ENCODE results near the gene TMEM43. TPM values are rescaled to one million over a fixed set of nuclear protein-coding genes. Genes with fewer than 3 reads are reported as not detected.

TMEM43 gene
- total RNA-seq, 1 experiment from 2014 or later = 32.4 TPM

DNA sequence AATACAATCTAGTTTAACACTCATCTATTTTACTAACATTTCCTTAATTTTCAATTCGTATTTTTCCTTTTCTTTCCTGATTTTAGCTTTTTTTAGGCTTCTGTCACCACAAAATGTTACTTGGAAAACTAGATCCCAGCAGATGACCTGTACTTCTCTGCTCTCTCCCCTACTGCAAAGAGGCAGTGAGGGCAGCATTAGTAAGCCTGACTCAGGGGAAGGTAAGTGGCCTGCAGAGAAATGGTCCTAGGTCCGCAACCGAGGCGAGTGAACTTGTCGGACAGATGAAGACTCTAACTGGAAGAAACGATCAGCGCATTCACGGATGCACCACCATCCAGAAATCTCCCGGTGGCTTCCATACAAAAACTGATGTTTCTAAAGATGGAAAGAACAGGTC is 20.4 kb downstream of the TMEM43 start:
- H3K9me2 ChIP-seq (ENCODE audit: insufficient read depth) = no peaks in the 10 kb centered on the region
- no peak for ATAC-seq
- H3K27me3 ChIP-seq (ENCODE audit: insufficient read depth, low read length) = no peaks in the 10 kb centered on the region
- peaks cover 0 to 4% of the 10 kb centered on the region in 2 experiments; a peak in 1 of 4 replicates for H3K36me3 ChIP-seq (ENCODE audit: control insufficient read depth in 1 of 2, insufficient read depth in 2 of 2, low read length in 2 of 2)
- H3K4me3 ChIP-seq (replicated peaks in 1 of 2; ENCODE audit: low read depth in 1 of 2, low read length in 2 of 2) = no peak overlapping the region
- H3K4me1 ChIP-seq (ENCODE audit: control insufficient read depth in 1 of 2, insufficient read depth in 2 of 2, low read length in 2 of 2) = peaks cover 25 to 30% of the 10 kb centered on the region in 2 experiments
- H2AFZ ChIP-seq (ENCODE audit: low read depth, low read length, poor library complexity, severe bottlenecking) = no peak overlapping the region
- intact Hi-C loops (cut with micrococcal nuclease) = no loop called here
- H3K9ac ChIP-seq (ENCODE audit: low read length) = peak overlapping the region; percentile 53; the same call in 1 of the 2 replicates
- RAD21 ChIA-PET (ENCODE audit: low non-redundant PET in 1 of 2, low total read pairs in 2 of 2, uncharacterized antibody in 2 of 2, unreplicated experiment in 2 of 2) = no interaction called here
- H3K79me2 ChIP-seq (ENCODE audit: insufficient read depth, low read length) = no peaks in the 10 kb centered on the region
- H3K9me3 ChIP-seq (ENCODE audit: control insufficient read depth in 1 of 2, insufficient read depth in 1 of 2, low read depth in 1 of 2, low read length in 2 of 2) = no peaks in the 10 kb centered on the region
- POLR2A ChIA-PET = interaction anchor here (1.3 to 1.8 kb wide), 2 partner anchors 20 to 33 kb away, joined by 5 to 8 read pairs; partner anchors contain the start of genes CHCHD4, LSM3, TMEM43 and XPC
- CTCF ChIA-PET = interaction anchor here (0.9 to 2.0 kb wide), 2 partner anchors 21 to 249 kb away, joined by 3 to 7 read pairs; partner anchors contain the start of genes CHCHD4 and TMEM43
- H3K27ac ChIP-seq (ENCODE audit: low read depth, low read length) = peak overlapping the region; percentile 61; the same call in 1 of the 2 replicates
- BruUV-seq (replicated peaks) = no TSS peak
- TF ChIP-seq ZNF274 (IDR thresholded peaks at IDR 0.05; ENCODE audit: low read depth, low read length) (no peak), TCF7L2 (IDR thresholded peaks at IDR 0.05; ENCODE audit: borderline replicate concordance, extremely low read depth, insufficient read depth, insufficient read length) (no peak), ZFX (IDR thresholded peaks at IDR 0.05) (no peak), CEBPB (IDR thresholded peaks at IDR 0.05; ENCODE audit: low read depth) (no peak), YY1 (IDR thresholded peaks at IDR 0.05; ENCODE audit: extremely low read depth, insufficient replicate concordance, low read depth, low read length) (no peak), SRF (IDR thresholded peaks at IDR 0.05; ENCODE audit: low read depth) (no peak), EZH2 (IDR thresholded peaks at IDR 0.05) (no peak), POLR2A (IDR thresholded peaks at IDR 0.05; ENCODE audit: borderline replicate concordance, extremely low read depth, insufficient read depth, insufficient read length) (no peak), SP1 (IDR thresholded peaks at IDR 0.05; ENCODE audit: low read depth) (no peak), EZH2phosphoT487 (IDR thresholded peaks at IDR 0.05; ENCODE audit: borderline replicate concordance) (no peak), POLR2AphosphoS5 (IDR thresholded peaks at IDR 0.05; ENCODE audit: low read depth, low read length) (no peak)
- TF ChIP-seq, protein P1, sequence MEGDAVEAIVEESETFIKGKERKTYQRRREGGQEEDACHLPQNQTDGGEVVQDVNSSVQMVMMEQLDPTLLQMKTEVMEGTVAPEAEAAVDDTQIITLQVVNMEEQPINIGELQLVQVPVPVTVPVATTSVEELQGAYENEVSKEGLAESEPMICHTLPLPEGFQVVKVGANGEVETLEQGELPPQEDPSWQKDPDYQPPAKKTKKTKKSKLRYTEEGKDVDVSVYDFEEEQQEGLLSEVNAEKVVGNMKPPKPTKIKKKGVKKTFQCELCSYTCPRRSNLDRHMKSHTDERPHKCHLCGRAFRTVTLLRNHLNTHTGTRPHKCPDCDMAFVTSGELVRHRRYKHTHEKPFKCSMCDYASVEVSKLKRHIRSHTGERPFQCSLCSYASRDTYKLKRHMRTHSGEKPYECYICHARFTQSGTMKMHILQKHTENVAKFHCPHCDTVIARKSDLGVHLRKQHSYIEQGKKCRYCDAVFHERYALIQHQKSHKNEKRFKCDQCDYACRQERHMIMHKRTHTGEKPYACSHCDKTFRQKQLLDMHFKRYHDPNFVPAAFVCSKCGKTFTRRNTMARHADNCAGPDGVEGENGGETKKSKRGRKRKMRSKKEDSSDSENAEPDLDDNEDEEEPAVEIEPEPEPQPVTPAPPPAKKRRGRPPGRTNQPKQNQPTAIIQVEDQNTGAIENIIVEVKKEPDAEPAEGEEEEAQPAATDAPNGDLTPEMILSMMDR (IDR thresholded peaks at IDR 0.05 in 2 of 3, conservative IDR thresholded peaks at IDR 0.05 in 1 of 3; ENCODE audit: borderline replicate concordance in 1 of 3, insufficient read depth in 1 of 3, low read depth in 2 of 3, low read length in 2 of 3) = no peak
- TF ChIP-seq, protein P2, sequence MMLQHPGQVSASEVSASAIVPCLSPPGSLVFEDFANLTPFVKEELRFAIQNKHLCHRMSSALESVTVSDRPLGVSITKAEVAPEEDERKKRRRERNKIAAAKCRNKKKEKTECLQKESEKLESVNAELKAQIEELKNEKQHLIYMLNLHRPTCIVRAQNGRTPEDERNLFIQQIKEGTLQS (IDR thresholded peaks at IDR 0.05) = no peak
- TF ChIP-seq, protein P3, sequence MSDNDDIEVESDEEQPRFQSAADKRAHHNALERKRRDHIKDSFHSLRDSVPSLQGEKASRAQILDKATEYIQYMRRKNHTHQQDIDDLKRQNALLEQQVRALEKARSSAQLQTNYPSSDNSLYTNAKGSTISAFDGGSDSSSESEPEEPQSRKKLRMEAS (IDR thresholded peaks at IDR 0.05) = no peak
- H3K4me2 ChIP-seq (ENCODE audit: low read length) = peak overlapping the region; percentile 55; the same call in 1 of the 2 replicates
- DNase-seq (ENCODE audit: low read depth, low spot score) = no peak
- peaks cover 6% of the 10 kb centered on the region; the same call in 1 of the 2 replicates for H4K20me1 ChIP-seq (ENCODE audit: insufficient read depth)
